ENCODE measurements around the gene DCTD.

The DCTD gene

GRCh38 chr4:182917182-182918043 lies at the start of gene DCTD:
TSS of gene DCTD (minus strand) at chr4:182917386. CDS start at chr4:182915568, 1,818 bp downstream.
- peak in 50 of 56 donors; percentile 8 to 75 (median 50) for DNase-seq

- no peak for DNase-seq
These were observed 43.6 kb upstream of the DCTD start for GRCh38 chr4:182960746-182961145.

- DNase-seq = no peak
These were observed 43.0 kb upstream of the DCTD start for GRCh38 chr4:182960228-182960627.

- no peak for DNase-seq
These were observed 38.2 kb upstream of the DCTD start for GRCh38 chr4:182955411-182955810.

GRCh38 chr4:182944484-182945213 lies 27.5 kb upstream of the DCTD start:
- no peak for DNase-seq

GRCh38 chr4:182939680-182940079 lies 22.5 kb upstream of the DCTD start:
- no peak for DNase-seq

- DNase-seq = peak in 40 of 56 donors; percentile 3 to 66 (median 20)
These were observed 21.0 kb upstream of the DCTD start for GRCh38 chr4:182938205-182938645.

- DNase-seq = no peak
These were observed 20.4 kb upstream of the DCTD start for GRCh38 chr4:182937268-182938204.

GRCh38 chr4:182932651-182933050 lies 15.5 kb upstream of the DCTD start:
- no peak for DNase-seq

- no peak for DNase-seq
These were observed 14.6 kb upstream of the DCTD start for GRCh38 chr4:182931691-182932345.

GRCh38 chr4:182930889-182931288 lies 13.7 kb upstream of the DCTD start:
- no peak for DNase-seq

- no peak for DNase-seq
These were observed 12.1 kb upstream of the DCTD start for GRCh38 chr4:182929296-182929695.

- DNase-seq = no peak
These were observed 10.9 kb upstream of the DCTD start for GRCh38 chr4:182928061-182928460.

GRCh38 chr4:182927505-182927904 lies 10.3 kb upstream of the DCTD start:
- no peak for DNase-seq

- DNase-seq = no peak
These were observed 8.7 kb upstream of the DCTD start for GRCh38 chr4:182925855-182926254.

- peak in 23 of 56 donors; percentile 3 to 51 (median 19) for DNase-seq
These were observed 8.1 kb upstream of the DCTD start for GRCh38 chr4:182925298-182925757.

- no peak for DNase-seq
These were observed 7.3 kb upstream of the DCTD start for GRCh38 chr4:182924497-182924896.

GRCh38 chr4:182923796-182924340 lies 6.7 kb upstream of the DCTD start:
- no peak for DNase-seq

- no peak for DNase-seq
These were observed 6.2 kb upstream of the DCTD start for GRCh38 chr4:182923366-182923765.

All from amygdala (tissue), 56 donors.